PC-9 (cell line): Measurements from ENCODE around the gene TBC1D22A.

ENCODE experiments used
- CTCF ChIP-seq: fragments of 200-600 bp; sonication (generic); conservative IDR thresholded peaks from 2 replicates; pipeline ENCODE4 v1.6.1; 2017; ENCODE audit warnings: mixed run types, antibody characterized with exemption, mild to moderate bottlenecking, moderate library complexity
- EZH2 ChIP-seq: fragments of 200-600 bp; sonication (generic); IDR thresholded peaks from 2 replicates; pipeline ENCODE4 v1.8.0; 2017; ENCODE audit warnings: antibody characterized with exemption, low read depth

DNA sequence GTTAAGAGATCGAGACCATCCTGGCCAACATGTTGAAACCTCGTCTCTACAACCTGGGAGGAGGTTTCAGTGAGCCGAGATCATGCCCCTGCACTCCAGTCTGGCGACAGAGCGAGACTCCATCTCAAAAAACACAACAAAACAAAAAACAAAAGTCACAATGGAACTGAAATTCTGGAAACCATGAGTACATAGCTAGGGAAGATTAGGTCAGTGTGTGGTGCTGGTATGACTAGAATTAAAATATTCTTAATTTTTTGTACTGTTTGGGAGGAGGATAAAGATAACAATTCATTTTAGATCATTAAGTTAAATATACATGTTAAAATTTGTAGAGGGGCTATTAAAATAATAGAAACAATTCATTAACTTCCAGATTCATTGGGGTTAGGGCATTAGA lies 344.4 kb downstream of the TBC1D22A start:
- TF ChIP-seq CTCF = no peak
- TF ChIP-seq EZH2 = no peak
